GM19468 (cell line): ENCODE measurements around the gene PACS1.
A peak's percentile ranks its signal among the peaks of the same experiment; 100 is the strongest.

Experiments
- ATAC-seq: cut with Tn5 transposase; IDR thresholded peaks from one replicate; pipeline ENCODE4 v1.9.1; 2021; ENCODE audit warnings: mild to moderate bottlenecking, moderate library complexity, moderate number of reproducible peaks; ENCODE audit not compliant: unreplicated experiment; ENCODE audit errors: extremely low read depth

Gene PACS1

GRCh38 chr11:66048547-66049323, 21.3 kb upstream of the PACS1 start, which contains the start of gene GAL3ST3:
TSS of gene GAL3ST3 (minus strand) at chr11:66049161. CDS start at chr11:66045415, 3,746 bp downstream.
- ATAC-seq, result no peak

- ATAC-seq, result no peak
Observed at GRCh38 chr11:66050581-66051231, 19.4 kb upstream of the PACS1 start.

GRCh38 chr11:66051371-66051765, 18.7 kb upstream of the PACS1 start:
- no peak for ATAC-seq

- peak; percentile 92 for ATAC-seq
Observed at GRCh38 chr11:66051766-66052663, 18.1 kb upstream of the PACS1 start, which contains the start of gene SF3B2. TSS of gene SF3B2 (plus strand) at chr11:66052364. CDS start at chr11:66052385, 21 bp downstream.

GRCh38 chr11:66052664-66052982, 17.4 kb upstream of the PACS1 start:
- no peak for ATAC-seq

GRCh38 chr11:66055021-66055420, 15.1 kb upstream of the PACS1 start:
- ATAC-seq, result no peak

GRCh38 chr11:66056501-66056900, 13.6 kb upstream of the PACS1 start:
- ATAC-seq, result no peak

GRCh38 chr11:66059966-66060680, 9.9 kb upstream of the PACS1 start:
- no peak for ATAC-seq

GRCh38 chr11:66061268-66061667, 8.8 kb upstream of the PACS1 start:
- no peak for ATAC-seq

GRCh38 chr11:66062408-66062807, 7.7 kb upstream of the PACS1 start:
- no peak for ATAC-seq

- ATAC-seq, result no peak
Observed at GRCh38 chr11:66063900-66064299, 6.2 kb upstream of the PACS1 start.

- no peak for ATAC-seq
Observed at GRCh38 chr11:66064571-66064970, 5.5 kb upstream of the PACS1 start.

- no peak for ATAC-seq
Observed at GRCh38 chr11:66066751-66067150, 3.3 kb upstream of the PACS1 start.

GRCh38 chr11:66067640-66068039, 2.4 kb upstream of the PACS1 start:
- ATAC-seq, result no peak

- ATAC-seq, result no peak
Observed at GRCh38 chr11:66068154-66068821, 1.8 kb upstream of the PACS1 start.

GRCh38 chr11:66068923-66069714, 953 bp upstream of the PACS1 start:
- ATAC-seq, result no peak

- no peak for ATAC-seq
Observed at GRCh38 chr11:66070604-66071380, 720 bp downstream of the PACS1 start.

GRCh38 chr11:66071381-66071801, 1.3 kb downstream of the PACS1 start:
- no peak for ATAC-seq
